ENCODE data around the gene NELL1.

NELL1 gene

GRCh38 chr11:20723366-20723765, 54.0 kb downstream of the NELL1 start:
- no peak overlapping the region for H3K4me3 ChIP-seq (ENCODE audit: low read depth in 1 of 2, low read length in 2 of 2)
- no peaks in the 10 kb centered on the region for H3K36me3 ChIP-seq (ENCODE audit: insufficient read depth, low read length)
- no peaks in the 10 kb centered on the region for H3K27me3 ChIP-seq (ENCODE audit: control insufficient read depth in 1 of 2, insufficient read depth in 2 of 2, low read length in 2 of 2)
- no peaks in the 10 kb centered on the region for H3K4me1 ChIP-seq (ENCODE audit: insufficient read depth, low read length)
- H3K27ac ChIP-seq (ENCODE audit: low read depth, low read length), result no peak overlapping the region
- no peaks in the 10 kb centered on the region for H3K9me3 ChIP-seq (ENCODE audit: low read length)
- H3K9ac ChIP-seq (ENCODE audit: low read length), result no peak overlapping the region

DNA sequence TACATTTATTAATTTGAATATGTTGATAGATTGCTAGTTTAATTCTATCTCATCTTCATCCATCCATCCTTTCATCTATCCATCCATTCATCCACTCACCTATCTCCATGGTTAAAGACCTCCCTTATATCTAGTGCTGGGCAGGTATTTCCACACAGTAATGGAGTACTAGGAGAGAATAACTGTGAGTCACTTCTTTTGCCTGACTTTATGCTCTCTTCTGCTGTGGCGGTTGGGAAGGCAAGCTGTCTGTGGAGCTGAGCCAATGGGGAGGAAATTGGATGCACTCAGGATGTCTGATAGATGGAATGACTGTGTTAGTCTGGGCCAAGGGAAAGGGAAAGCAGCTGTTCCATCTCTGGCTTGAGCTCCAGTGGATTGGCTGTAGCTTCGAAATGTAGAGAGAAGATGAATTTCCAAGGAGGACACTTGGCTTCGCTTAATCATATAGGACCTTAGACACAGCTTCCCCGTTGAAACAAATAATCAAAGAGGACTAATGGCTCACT, 60.3 kb downstream of the NELL1 start:
- Histone ChIP-seq H3K4me1 (ENCODE audit: insufficient read depth, low read length) (no peaks in the 10 kb centered on the region), H3K9ac (ENCODE audit: low read length) (no peak overlapping the region), H3K36me3 (ENCODE audit: insufficient read depth, low read length) (no peaks in the 10 kb centered on the region), H3K9me3 (ENCODE audit: low read length) (no peaks in the 10 kb centered on the region), H3K27me3 (ENCODE audit: control insufficient read depth in 1 of 2, insufficient read depth in 2 of 2, low read length in 2 of 2) (no peaks in the 10 kb centered on the region), H3K27ac (ENCODE audit: low read depth, low read length) (no peak overlapping the region), H3K4me3 (ENCODE audit: low read depth in 1 of 2, low read length in 2 of 2) (no peak overlapping the region)

- no peak overlapping the region for H3K4me3 ChIP-seq (ENCODE audit: low read depth in 1 of 2, low read length in 2 of 2)
- no peaks in the 10 kb centered on the region for H3K4me1 ChIP-seq (ENCODE audit: insufficient read depth, low read length)
- no peaks in the 10 kb centered on the region for H3K9me3 ChIP-seq (ENCODE audit: low read length)
- no peaks in the 10 kb centered on the region for H3K36me3 ChIP-seq (ENCODE audit: insufficient read depth, low read length)
- H3K27ac ChIP-seq (ENCODE audit: low read depth, low read length), result no peak overlapping the region
- no peak overlapping the region for H3K9ac ChIP-seq (ENCODE audit: low read length)
- H3K27me3 ChIP-seq (ENCODE audit: control insufficient read depth in 1 of 2, insufficient read depth in 2 of 2, low read length in 2 of 2), result no peaks in the 10 kb centered on the region
Observed at GRCh38 chr11:20731676-20732215, 62.4 kb downstream of the NELL1 start.

- Histone ChIP-seq H3K9ac (ENCODE audit: low read length) (no peak overlapping the region), H3K27ac (ENCODE audit: low read depth, low read length) (no peak overlapping the region), H3K27me3 (ENCODE audit: control insufficient read depth in 1 of 2, insufficient read depth in 2 of 2, low read length in 2 of 2) (no peaks in the 10 kb centered on the region), H3K4me1 (ENCODE audit: insufficient read depth, low read length) (no peaks in the 10 kb centered on the region), H3K4me3 (ENCODE audit: low read depth in 1 of 2, low read length in 2 of 2) (no peak overlapping the region), H3K9me3 (ENCODE audit: low read length) (no peaks in the 10 kb centered on the region), H3K36me3 (ENCODE audit: insufficient read depth, low read length) (no peaks in the 10 kb centered on the region)
Observed at GRCh38 chr11:20739107-20739506, 69.7 kb downstream of the NELL1 start.

DNA sequence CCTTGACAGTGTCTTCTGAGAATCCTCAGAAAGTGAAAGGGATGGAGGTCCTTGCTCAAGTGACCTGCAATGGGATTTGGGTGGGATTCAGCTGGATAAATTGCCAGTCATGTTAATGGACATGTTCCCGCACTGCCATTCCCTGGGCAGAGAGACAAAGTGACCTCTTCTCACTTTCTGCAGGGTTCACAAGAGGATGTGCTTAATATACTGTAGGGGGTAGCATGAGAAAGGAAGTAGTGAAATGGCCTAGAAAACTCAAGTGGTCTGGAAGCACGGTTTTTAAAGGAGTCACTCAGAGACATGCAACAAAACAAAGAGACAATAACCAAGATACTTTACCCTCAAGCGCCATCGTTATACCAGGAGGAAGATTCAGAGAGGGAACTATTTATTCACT, 70.2 kb downstream of the NELL1 start:
- Histone ChIP-seq H3K27ac (ENCODE audit: low read depth, low read length) (no peak overlapping the region), H3K9me3 (ENCODE audit: low read length) (no peaks in the 10 kb centered on the region)

DNA sequence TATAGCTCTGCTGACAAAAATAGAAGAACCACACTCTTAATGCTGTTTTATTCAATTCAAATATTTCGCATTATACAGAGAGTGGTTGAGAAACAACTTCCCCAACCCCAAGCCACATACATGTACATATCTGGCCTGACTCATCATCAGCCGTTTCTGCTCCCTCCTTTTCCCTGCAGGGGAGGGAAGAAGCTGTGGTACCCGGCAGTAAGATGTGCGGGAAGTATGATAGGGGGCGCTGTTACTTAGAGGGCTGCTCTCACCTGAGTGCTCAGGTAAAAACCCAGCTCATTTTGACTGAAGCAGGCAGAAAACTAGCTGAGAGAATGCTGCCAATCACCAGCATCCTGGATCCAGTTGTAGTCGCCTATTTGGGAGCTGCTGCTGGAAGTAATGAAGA, 85.5 kb downstream of the NELL1 start:
- no peak overlapping the region for H3K27ac ChIP-seq (ENCODE audit: low read depth, low read length)
- no peak overlapping the region for H3K9ac ChIP-seq (ENCODE audit: low read length)
- H3K9me3 ChIP-seq (ENCODE audit: low read length), result no peaks in the 10 kb centered on the region
- H3K4me3 ChIP-seq (ENCODE audit: low read depth in 1 of 2, low read length in 2 of 2), result no peak overlapping the region
- H3K36me3 ChIP-seq (ENCODE audit: insufficient read depth, low read length), result no peaks in the 10 kb centered on the region
- H3K4me1 ChIP-seq (ENCODE audit: insufficient read depth, low read length), result no peaks in the 10 kb centered on the region
- H3K27me3 ChIP-seq (ENCODE audit: control insufficient read depth in 1 of 2, insufficient read depth in 2 of 2, low read length in 2 of 2), result no peaks in the 10 kb centered on the region

More for the DNA sequence above, 70.2 kb downstream of the NELL1 start:
- H3K9ac ChIP-seq (ENCODE audit: low read length), result no peak overlapping the region
- H3K36me3 ChIP-seq (ENCODE audit: insufficient read depth, low read length), result no peaks in the 10 kb centered on the region
- no peaks in the 10 kb centered on the region for H3K27me3 ChIP-seq (ENCODE audit: control insufficient read depth in 1 of 2, insufficient read depth in 2 of 2, low read length in 2 of 2)
- no peak overlapping the region for H3K4me3 ChIP-seq (ENCODE audit: low read depth in 1 of 2, low read length in 2 of 2)
- no peaks in the 10 kb centered on the region for H3K4me1 ChIP-seq (ENCODE audit: insufficient read depth, low read length)

DNA sequence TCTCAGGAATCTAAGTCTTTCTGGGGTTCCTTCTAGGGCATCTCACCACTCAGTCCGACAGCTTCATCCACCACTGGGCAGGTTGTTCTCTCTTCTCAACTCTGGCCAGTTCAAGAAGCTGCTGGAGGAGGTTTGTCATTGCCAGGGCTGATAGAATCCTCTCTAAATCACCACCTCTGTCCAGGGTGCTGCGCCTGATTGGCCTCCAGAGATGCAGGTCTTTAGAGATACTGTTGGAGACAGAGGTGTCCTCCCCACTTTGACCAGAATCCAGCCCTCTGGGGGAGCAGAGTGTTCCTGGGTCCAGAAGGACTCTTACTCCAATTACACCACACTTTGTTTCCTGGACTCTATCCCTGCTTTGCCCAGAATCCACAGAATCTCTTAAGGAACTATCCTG, 90.2 kb downstream of the NELL1 start:
- Histone ChIP-seq H3K27me3 (ENCODE audit: control insufficient read depth in 1 of 2, insufficient read depth in 2 of 2, low read length in 2 of 2) (no peaks in the 10 kb centered on the region), H3K9me3 (ENCODE audit: low read length) (no peaks in the 10 kb centered on the region), H3K36me3 (ENCODE audit: insufficient read depth, low read length) (no peaks in the 10 kb centered on the region), H3K9ac (ENCODE audit: low read length) (no peak overlapping the region), H3K4me3 (ENCODE audit: low read depth in 1 of 2, low read length in 2 of 2) (no peak overlapping the region), H3K4me1 (ENCODE audit: insufficient read depth, low read length) (no peaks in the 10 kb centered on the region), H3K27ac (ENCODE audit: low read depth, low read length) (no peak overlapping the region)

DNA sequence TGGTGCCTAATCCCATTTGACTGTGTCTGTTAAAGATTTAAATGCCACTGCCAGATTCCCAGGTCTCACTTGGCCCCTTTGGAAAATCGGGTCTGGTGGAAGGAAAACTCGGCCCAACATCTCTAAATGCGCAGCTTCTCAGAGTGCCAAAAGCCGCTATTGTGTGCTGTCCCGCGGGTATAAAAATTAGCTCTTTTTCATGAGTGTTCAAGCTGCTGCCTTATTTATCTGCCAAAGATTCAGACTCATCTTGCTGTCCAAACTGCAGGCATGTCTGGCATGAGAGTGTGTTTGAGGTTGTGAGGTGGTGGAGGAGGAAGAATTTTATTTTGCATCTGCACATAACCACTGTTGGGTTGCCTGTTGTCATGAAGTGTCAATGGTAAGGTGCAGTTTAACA, 91.4 kb downstream of the NELL1 start:
- no peak overlapping the region for H3K9ac ChIP-seq (ENCODE audit: low read length)
- no peak overlapping the region for H3K27ac ChIP-seq (ENCODE audit: low read depth, low read length)
- H3K36me3 ChIP-seq (ENCODE audit: insufficient read depth, low read length), result no peaks in the 10 kb centered on the region
- H3K4me3 ChIP-seq (ENCODE audit: low read depth in 1 of 2, low read length in 2 of 2), result no peak overlapping the region
- no peaks in the 10 kb centered on the region for H3K4me1 ChIP-seq (ENCODE audit: insufficient read depth, low read length)
- no peaks in the 10 kb centered on the region for H3K27me3 ChIP-seq (ENCODE audit: control insufficient read depth in 1 of 2, insufficient read depth in 2 of 2, low read length in 2 of 2)
- no peaks in the 10 kb centered on the region for H3K9me3 ChIP-seq (ENCODE audit: low read length)

DNA sequence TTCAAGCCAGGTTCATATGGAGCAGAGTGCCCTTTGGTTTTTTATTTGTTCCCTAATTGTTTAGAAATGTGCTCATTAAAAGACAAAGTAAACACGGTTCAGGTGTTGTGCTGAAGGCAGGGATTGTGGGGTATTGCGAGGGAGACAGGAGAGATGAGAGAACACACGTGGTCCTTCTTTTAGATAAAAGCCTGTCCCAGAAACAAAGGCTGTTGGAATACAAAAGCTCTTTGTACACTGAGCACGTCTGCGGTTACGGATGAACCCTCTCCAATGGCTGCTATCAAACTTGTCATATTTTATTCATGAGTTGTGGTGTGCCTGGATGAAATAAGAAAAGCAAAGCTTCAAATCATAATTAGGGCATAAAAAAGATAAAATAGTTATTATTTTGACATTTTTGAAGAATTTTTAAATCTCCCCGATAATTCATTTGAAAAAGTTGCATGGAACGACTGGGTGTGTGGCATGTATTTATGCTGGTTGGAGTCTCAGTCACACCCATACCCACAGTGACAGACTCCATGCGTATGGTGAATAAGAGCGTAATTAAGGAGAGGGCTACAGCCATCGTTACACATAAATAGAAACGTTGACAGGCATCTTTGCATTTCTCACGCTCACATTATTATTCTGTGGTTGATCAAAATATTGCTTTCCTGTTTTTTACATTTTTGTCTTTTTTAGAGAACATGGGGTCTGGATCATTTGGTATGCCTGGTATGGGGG, 92.9 kb downstream of the NELL1 start:
- H3K9me3 ChIP-seq (ENCODE audit: low read length), result no peaks in the 10 kb centered on the region
- no peaks in the 10 kb centered on the region for H3K4me1 ChIP-seq (ENCODE audit: insufficient read depth, low read length)
- no peaks in the 10 kb centered on the region for H3K36me3 ChIP-seq (ENCODE audit: insufficient read depth, low read length)
- H3K27me3 ChIP-seq (ENCODE audit: control insufficient read depth in 1 of 2, insufficient read depth in 2 of 2, low read length in 2 of 2), result no peaks in the 10 kb centered on the region
- H3K9ac ChIP-seq (ENCODE audit: low read length), result no peak overlapping the region
- H3K4me3 ChIP-seq (ENCODE audit: low read depth in 1 of 2, low read length in 2 of 2), result no peak overlapping the region
- H3K27ac ChIP-seq (ENCODE audit: low read depth, low read length), result no peak overlapping the region

GRCh38 chr11:20762980-20763379, 93.6 kb downstream of the NELL1 start:
- H3K4me1 ChIP-seq (ENCODE audit: insufficient read depth, low read length), result no peaks in the 10 kb centered on the region
- H3K9ac ChIP-seq (ENCODE audit: low read length), result no peak overlapping the region
- H3K27ac ChIP-seq (ENCODE audit: low read depth, low read length), result no peak overlapping the region

DNA sequence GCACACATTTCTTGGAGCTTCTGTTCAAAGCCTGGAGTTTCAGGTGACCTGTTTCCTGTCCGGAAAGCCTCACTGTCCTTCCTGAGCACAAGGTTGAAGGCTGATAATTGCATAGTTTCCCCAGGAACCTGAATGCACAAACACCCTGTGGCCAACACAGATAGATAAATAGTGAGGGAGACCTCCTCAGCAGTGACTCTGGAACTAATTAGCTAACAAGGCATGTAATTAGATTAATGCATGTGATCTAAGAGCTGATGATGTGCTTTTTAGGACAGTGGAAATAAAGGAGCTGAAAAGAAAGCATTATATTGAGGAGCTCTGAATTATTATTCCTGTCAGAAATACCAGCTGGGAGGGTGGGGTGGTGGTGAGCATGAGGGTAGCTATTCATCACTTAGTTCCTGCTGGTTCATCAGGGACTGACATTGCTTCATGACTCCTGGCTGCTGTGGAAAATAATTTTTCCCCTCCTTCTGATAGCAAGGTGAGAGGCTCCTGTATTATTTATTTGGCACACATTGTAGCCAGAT, 101.1 kb downstream of the NELL1 start:
- Histone ChIP-seq H3K4me3 (ENCODE audit: low read depth in 1 of 2, low read length in 2 of 2) (no peak overlapping the region), H3K36me3 (ENCODE audit: insufficient read depth, low read length) (no peaks in the 10 kb centered on the region), H3K9me3 (ENCODE audit: low read length) (no peaks in the 10 kb centered on the region), H3K4me1 (ENCODE audit: insufficient read depth, low read length) (no peaks in the 10 kb centered on the region), H3K27me3 (ENCODE audit: control insufficient read depth in 1 of 2, insufficient read depth in 2 of 2, low read length in 2 of 2) (no peaks in the 10 kb centered on the region), H3K27ac (ENCODE audit: low read depth, low read length) (no peak overlapping the region), H3K9ac (ENCODE audit: low read length) (no peak overlapping the region)

More at GRCh38 chr11:20762980-20763379, 93.6 kb downstream of the NELL1 start:
- no peaks in the 10 kb centered on the region for H3K9me3 ChIP-seq (ENCODE audit: low read length)
- H3K27me3 ChIP-seq (ENCODE audit: control insufficient read depth in 1 of 2, insufficient read depth in 2 of 2, low read length in 2 of 2), result no peaks in the 10 kb centered on the region
- H3K36me3 ChIP-seq (ENCODE audit: insufficient read depth, low read length), result no peaks in the 10 kb centered on the region
- no peak overlapping the region for H3K4me3 ChIP-seq (ENCODE audit: low read depth in 1 of 2, low read length in 2 of 2)

GRCh38 chr11:20771026-20771425, 101.6 kb downstream of the NELL1 start:
- Histone ChIP-seq H3K27me3 (ENCODE audit: control insufficient read depth in 1 of 2, insufficient read depth in 2 of 2, low read length in 2 of 2) (no peaks in the 10 kb centered on the region), H3K9ac (ENCODE audit: low read length) (no peak overlapping the region), H3K4me3 (ENCODE audit: low read depth in 1 of 2, low read length in 2 of 2) (no peak overlapping the region), H3K36me3 (ENCODE audit: insufficient read depth, low read length) (no peaks in the 10 kb centered on the region), H3K27ac (ENCODE audit: low read depth, low read length) (no peak overlapping the region), H3K4me1 (ENCODE audit: insufficient read depth, low read length) (no peaks in the 10 kb centered on the region), H3K9me3 (ENCODE audit: low read length) (no peaks in the 10 kb centered on the region)

Data from muscle layer of colon (tissue), 2 donors.